HEK293 (cell line): Measurements from ENCODE around the gene PRR15L.
"Not testable (repeated sequence)": the region's sequence is repeated elsewhere in the genome, so short reads cannot be mapped to it uniquely, and the experiment has no call there.

Source experiments
- CTCF ChIA-PET: fragments of 350-600 bp; formaldehyde crosslinking; extraction: SDS; loops from one replicate; lab custom pipeline; 2021; ENCODE audit warnings: antibody characterized with exemption; lab: Yijun Ruan, JAX
- POLR2A ChIA-PET: fragments of 300-600 bp; formaldehyde crosslinking; extraction: SDS; loops from one replicate; lab custom pipeline; 2020; ENCODE audit warnings: antibody characterized with exemption, inconsistent platforms; lab: Yijun Ruan, JAX
- H3K27ac ChIP-seq: fragments of 200-500 bp; sonication (Bioruptor generic); 2 replicates; pipeline ENCODE4 v1.5.1; 2014; ENCODE audit warnings: low read depth, low read length, control low read depth, inconsistent platforms; ENCODE audit errors: extremely low read depth
- H3K36me3 ChIP-seq, 2 experiments: fragments of 200-500 bp in 1 of 2; sonication (Bioruptor generic) in 1 of 2; 1 replicate in 1 of 2; 2 replicates in 1 of 2; pipeline ENCODE4 v1.5.1; 2014 to 2017; ENCODE audit warnings: inconsistent platforms in 2 of 2, low read length in 2 of 2; ENCODE audit not compliant: control insufficient read depth in 2 of 2, insufficient read depth in 1 of 2
- H3K4me1 ChIP-seq: fragments of 200-500 bp; sonication (Bioruptor generic); 2 replicates; pipeline ENCODE4 v1.5.1; 2014; ENCODE audit warnings: mild to moderate bottlenecking, low read length, inconsistent platforms; ENCODE audit not compliant: control insufficient read depth, insufficient read depth
- H3K4me3 ChIP-seq: 2 replicates; pipeline ENCODE4 v1.5.1; 2011; ENCODE audit warnings: low read depth, mild to moderate bottlenecking, control low read depth, low read length, moderate library complexity
- H3K9me3 ChIP-seq: fragments of 200-500 bp; sonication (Bioruptor generic); 2 replicates; pipeline ENCODE4 v1.5.1; 2014; ENCODE audit warnings: low read depth, low read length, inconsistent platforms; ENCODE audit not compliant: control insufficient read depth, insufficient read depth
- EGR2 ChIP-seq: fragments of 450-650 bp; formaldehyde crosslinking; IDR thresholded peaks from 2 replicates; pipeline ENCODE4 v1.5.1; 2016; ENCODE audit warnings: low read depth, missing biosample characterization, missing genetic modification characterization
- PRDM1 ChIP-seq: fragments of 450-650 bp; formaldehyde crosslinking; IDR thresholded peaks from 2 replicates; pipeline ENCODE4; 2016; ENCODE audit warnings: missing biosample characterization, missing genetic modification characterization
- SALL2 ChIP-seq: fragments of 450-650 bp; formaldehyde crosslinking; IDR thresholded peaks from 2 replicates; pipeline ENCODE4 v1.5.0; 2017; ENCODE audit warnings: missing biosample characterization, mild to moderate bottlenecking, missing genetic modification characterization, borderline replicate concordance
- ZBTB21 ChIP-seq: fragments of 450-650 bp; formaldehyde crosslinking; IDR thresholded peaks from 2 replicates; pipeline ENCODE4 v1.5.1; 2017; ENCODE audit warnings: missing biosample characterization, missing genetic modification characterization
- ZFHX2 ChIP-seq: fragments of 450-650 bp; formaldehyde crosslinking; conservative IDR thresholded peaks from 2 replicates; pipeline ENCODE4 v1.5.1; 2016; ENCODE audit warnings: missing biosample characterization, missing genetic modification characterization
- ZNF121 ChIP-seq: fragments of 450-650 bp; formaldehyde crosslinking; IDR thresholded peaks from 2 replicates; pipeline ENCODE4 v1.5.1; 2016; ENCODE audit warnings: missing biosample characterization, missing genetic modification characterization
- ZNF146 ChIP-seq: fragments of 450-650 bp; formaldehyde crosslinking; IDR thresholded peaks from 2 replicates; pipeline ENCODE4 v1.5.1; 2016; ENCODE audit warnings: missing biosample characterization, missing genetic modification characterization
- ZNF202 ChIP-seq: fragments of 450-650 bp; formaldehyde crosslinking; IDR thresholded peaks from 2 replicates; pipeline ENCODE4 v1.5.1; 2016; ENCODE audit warnings: missing biosample characterization, missing genetic modification characterization, borderline replicate concordance
- ZNF221 ChIP-seq: fragments of 450-650 bp; formaldehyde crosslinking; IDR thresholded peaks from 2 replicates; pipeline ENCODE4 v1.5.1; 2017; ENCODE audit warnings: missing biosample characterization, missing genetic modification characterization, borderline replicate concordance
- ZNF324 ChIP-seq: fragments of 450-650 bp; formaldehyde crosslinking; IDR thresholded peaks from 2 replicates; pipeline ENCODE4 v1.5.1; 2016; ENCODE audit warnings: missing biosample characterization, missing genetic modification characterization
- ZNF335 ChIP-seq: fragments of 450-650 bp; formaldehyde crosslinking; conservative IDR thresholded peaks from 2 replicates; pipeline ENCODE4 v1.5.1; 2016; ENCODE audit warnings: missing biosample characterization, missing genetic modification characterization
- ZNF394 ChIP-seq: fragments of 450-650 bp; formaldehyde crosslinking; IDR thresholded peaks from 2 replicates; pipeline ENCODE4 v1.5.1; 2016; ENCODE audit warnings: missing biosample characterization, missing genetic modification characterization, mild to moderate bottlenecking, moderate library complexity, borderline replicate concordance
- ZNF48 ChIP-seq: fragments of 450-650 bp; formaldehyde crosslinking; IDR thresholded peaks from 2 replicates; pipeline ENCODE4 v1.5.1; 2016; ENCODE audit warnings: missing biosample characterization, missing genetic modification characterization
- ZNF639 ChIP-seq: fragments of 450-650 bp; formaldehyde crosslinking; IDR thresholded peaks from 2 replicates; pipeline ENCODE4 v1.5.1; 2016; ENCODE audit warnings: missing biosample characterization, missing genetic modification characterization
- ZNF777 ChIP-seq: fragments of 450-650 bp; formaldehyde crosslinking; IDR thresholded peaks from 2 replicates; pipeline ENCODE4 v1.5.1; 2017; ENCODE audit warnings: missing biosample characterization, missing genetic modification characterization, borderline replicate concordance
- ZSCAN30 ChIP-seq: fragments of 450-650 bp; IDR thresholded peaks from 2 replicates; pipeline ENCODE4 v1.5.1; 2018; ENCODE audit warnings: missing biosample characterization, mild to moderate bottlenecking, missing genetic modification characterization, moderate library complexity
- TF ChIP-seq, protein P1 (sequence below): fragments of 450-650 bp; formaldehyde crosslinking; IDR thresholded peaks from 2 replicates; pipeline ENCODE4 v1.5.1; 2016; ENCODE audit warnings: missing biosample characterization, missing genetic modification characterization

Gene PRR15L

DNA sequence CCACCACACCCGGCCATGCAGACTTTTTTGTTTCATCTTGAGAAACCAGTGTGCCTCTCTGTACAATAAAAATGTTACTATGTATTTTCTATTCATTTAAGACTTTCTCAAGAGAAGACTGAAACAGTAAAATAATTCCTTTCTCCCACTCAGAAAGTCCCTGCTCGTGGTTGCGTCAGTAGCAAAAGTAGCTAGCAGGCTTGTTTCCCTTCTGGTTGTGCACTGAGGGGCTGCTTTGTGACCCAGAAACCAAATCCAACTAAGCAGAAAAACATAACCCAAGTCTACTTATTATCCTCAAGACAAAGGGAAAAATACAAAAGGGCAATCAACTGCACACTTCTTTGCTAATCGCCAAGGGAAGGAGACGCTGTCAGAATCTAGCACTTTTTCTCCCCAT lies 19.7 kb downstream of the PRR15L start:
- Histone ChIP-seq H3K4me1 (no peaks in the 10 kb centered on the region), H3K9me3 (no peaks in the 10 kb centered on the region), H3K36me3 (peaks cover 0 to 3% of the 10 kb centered on the region in 2 experiments; a peak in 1 of 3 replicates), H3K4me3 (no peak overlapping the region), H3K27ac (no peak overlapping the region)
- 0 out of 2 replicates have a peak, but pooled peaks have one; percentile 17 for TF ChIP-seq PRDM1 (tag by site-specific recombination)
- TF ChIP-seq ZFHX2 (tag by site-specific recombination): no peak
- no peak for TF ChIP-seq ZNF202 (tag by site-specific recombination)
- no peak for TF ChIP-seq SALL2 (tag by site-specific recombination)
- ChIA-PET CTCF (interaction anchor here (1.1 to 5.5 kb wide), 3 partner anchors 9 to 95 kb away, joined by 3 to 35 read pairs (median 30); no protein-coding TSS in a partner anchor), POLR2A (interaction anchor here (0.7 to 1.0 kb wide), 2 partner anchors 11 to 29 kb away, joined by 3 to 7 read pairs; no protein-coding TSS in a partner anchor)

- H3K36me3 ChIP-seq: peaks cover 0 to 7% of the 10 kb centered on the region in 2 experiments; a peak in 1 of 3 replicates
- no peaks in the 10 kb centered on the region for H3K4me1 ChIP-seq
- H3K4me3 ChIP-seq: no peak overlapping the region
- no peak overlapping the region for H3K27ac ChIP-seq
- POLR2A ChIA-PET: interaction anchor here (0.9 to 1.1 kb wide), 2 partner anchors 11 to 43 kb away, joined by 3 read pairs; no protein-coding TSS in a partner anchor
- H3K9me3 ChIP-seq: no peaks in the 10 kb centered on the region
- CTCF ChIA-PET: interaction anchor here (0.6 to 4.1 kb wide), 7 partner anchors 11 to 652 kb away, joined by 3 to 30 read pairs (median 4); partner anchors contain the start of gene SCRN2
- TF ChIP-seq EGR2 (tag by site-specific recombination) (no peak), ZNF221 (tag by site-specific recombination) (no peak), SALL2 (tag by site-specific recombination) (no peak), ZNF777 (no peak), ZNF146 (tag by site-specific recombination) (no peak), ZNF324 (no peak), ZNF639 (no peak), ZNF48 (tag by site-specific recombination) (no peak), ZBTB21 (no peak)
- TF ChIP-seq, protein P1, sequence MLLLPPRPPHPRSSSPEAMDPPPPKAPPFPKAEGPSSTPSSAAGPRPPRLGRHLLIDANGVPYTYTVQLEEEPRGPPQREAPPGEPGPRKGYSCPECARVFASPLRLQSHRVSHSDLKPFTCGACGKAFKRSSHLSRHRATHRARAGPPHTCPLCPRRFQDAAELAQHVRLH (tag by site-specific recombination): no peak
Observed at GRCh38 chr17:47935961-47936360, 21.7 kb downstream of the PRR15L start.

DNA sequence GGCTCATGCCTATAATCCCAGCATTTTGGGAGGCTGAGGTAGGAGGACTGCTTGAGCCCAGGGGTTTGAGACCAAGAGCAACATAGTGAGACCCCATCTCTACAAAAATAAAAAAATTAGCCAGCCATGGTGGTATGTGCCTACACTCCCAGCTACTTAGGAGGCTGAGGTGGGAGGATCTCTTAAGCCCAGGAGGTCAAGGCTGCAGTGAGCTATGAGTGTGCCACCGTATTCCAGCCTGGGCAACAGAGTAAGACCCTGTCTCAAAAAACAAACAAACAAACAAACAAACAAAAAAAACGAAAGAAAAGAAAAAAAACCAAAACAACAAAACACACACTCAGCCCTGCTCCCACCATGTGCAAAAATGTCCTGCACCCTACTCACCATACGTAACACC lies 22.2 kb downstream of the PRR15L start:
- H3K9me3 ChIP-seq, H3K4me3 ChIP-seq, H3K36me3 ChIP-seq, H3K4me1 ChIP-seq, H3K27ac ChIP-seq: not testable (repeated sequence)
- POLR2A ChIA-PET: interaction anchor here (0.9 to 1.1 kb wide), 2 partner anchors 11 to 43 kb away, joined by 3 read pairs; no protein-coding TSS in a partner anchor
- CTCF ChIA-PET: interaction anchor here (0.6 to 4.1 kb wide), 6 partner anchors 11 to 652 kb away, joined by 3 to 30 read pairs (median 6); no protein-coding TSS in a partner anchor
- TF ChIP-seq EGR2 (tag by site-specific recombination) (0 out of 2 replicates have a peak, but pooled peaks have one; percentile 2), ZNF121 (peak; percentile 78)
- TF ChIP-seq, all 188 proteins: peak for 2; not testable (repeated sequence) for 186

GRCh38 chr17:47934856-47935255 lies 22.8 kb downstream of the PRR15L start:
- Histone ChIP-seq H3K9me3 (no peaks in the 10 kb centered on the region), H3K27ac (no peak overlapping the region), H3K4me1 (no peaks in the 10 kb centered on the region), H3K36me3 (peaks cover 0 to 16% of the 10 kb centered on the region in 2 experiments; a peak in 1 of 3 replicates), H3K4me3 (no peak overlapping the region)
- no peak for TF ChIP-seq ZNF394 (tag by site-specific recombination)
- no peak for TF ChIP-seq ZNF221 (tag by site-specific recombination)
- 0 out of 2 replicates have a peak, but pooled peaks have one; percentile 15 for TF ChIP-seq ZNF335 (tag by site-specific recombination)
- TF ChIP-seq ZSCAN30 (tag by site-specific recombination): no peak
- ChIA-PET CTCF (interaction anchor here (0.6 kb wide), 1 partner anchor 268 kb away, joined by 3 read pairs; no protein-coding TSS in a partner anchor), POLR2A (interaction anchor here (0.9 kb wide), 1 partner anchor 44 kb away, joined by 3 read pairs; no protein-coding TSS in a partner anchor)
